Right atrium auricular region (tissue), 2 donors: ENCODE results near the gene SCN1B. TPM values are rescaled to one million over a fixed set of nuclear protein-coding genes. Genes with fewer than 3 reads are reported as not detected.

ENCODE experiments used
- DNase-seq: peaks from one replicate; pipeline ENCODE4 v3.0.0-alpha.2; 2019; ENCODE audit warnings: low spot score
- H3K27ac ChIP-seq, 2 donors: fragments of 200-600 bp; sonication (generic); 1 replicate in 1 of 2; 2 replicates in 1 of 2; pipeline ENCODE4 v1.5.1; 2016 to 2019
- H3K27me3 ChIP-seq, 2 donors: fragments of 200-600 bp; sonication (generic); one replicate each; pipeline versions ENCODE4 v1.5.1 to v1.6.0; 2017 to 2019
- H3K36me3 ChIP-seq: fragments of 200-600 bp; sonication (generic); one replicate; pipeline ENCODE4 v1.5.1; 2016
- H3K4me1 ChIP-seq, 2 donors: fragments of 200-600 bp; sonication (generic); one replicate each; pipeline versions ENCODE4 v1.5.1 to v1.6.0; 2017 to 2019
- H3K4me3 ChIP-seq, 2 donors: fragments of 200-600 bp; sonication (generic); 1 replicate in 1 of 2; 2 replicates in 1 of 2; pipeline ENCODE4 v1.5.1; 2017 to 2019; ENCODE audit warnings: mild to moderate bottlenecking in 1 of 2, moderate library complexity in 1 of 2
- H3K9me3 ChIP-seq, 2 donors: fragments of 200-600 bp; sonication (generic); one replicate each; pipeline ENCODE4 v1.5.1; 2019
- CTCF ChIP-seq, 2 donors: fragments of 200-600 bp; sonication (generic); IDR thresholded peaks; one replicate each; pipeline ENCODE4 v1.5.1; 2019; ENCODE audit warnings: antibody characterized with exemption in 2 of 2
- total RNA-seq, 2 donors: library from RNA; depleted of rRNA; stranded (reverse); fragments of >200 nt; gene quantifications; one replicate each; pipeline ENCODE4 v1.1.0, GENCODE V29; 2016

The SCN1B gene
- total RNA-seq, 2 donors from 2014 or later, result 57.3 to 119 TPM

GRCh38 chr19:35034588-35035382 is 4.5 kb downstream of the SCN1B start:
- DNase-seq, result no peak
- H3K27me3 ChIP-seq, result no peaks in the 10 kb centered on the region
- peaks cover 37% of the 10 kb centered on the region for H3K36me3 ChIP-seq
- no peak for TF ChIP-seq CTCF (IDR thresholded peaks at IDR 0.05)
- no peak overlapping the region for H3K4me3 ChIP-seq
- H3K4me1 ChIP-seq, result peaks cover 0 to 45% of the 10 kb centered on the region in 2 donors
- peak overlapping the region in 1 of 2 donors; percentile 29 for H3K27ac ChIP-seq
- no peaks in the 10 kb centered on the region for H3K9me3 ChIP-seq

GRCh38 chr19:35037716-35038622 is 7.7 kb downstream of the SCN1B start:
- H3K4me3 ChIP-seq, result no peak overlapping the region
- no peaks in the 10 kb centered on the region for H3K27me3 ChIP-seq
- TF ChIP-seq CTCF (IDR thresholded peaks at IDR 0.05), result no peak
- no peaks in the 10 kb centered on the region for H3K9me3 ChIP-seq
- DNase-seq, result no peak
- peaks cover 37% of the 10 kb centered on the region for H3K36me3 ChIP-seq
- H3K27ac ChIP-seq, result peak overlapping the region; percentile 81 to 82
- peaks cover 0 to 60% of the 10 kb centered on the region in 2 donors for H3K4me1 ChIP-seq

GRCh38 chr19:35038623-35039512 is 8.6 kb downstream of the SCN1B start:
- Histone ChIP-seq H3K27me3 (no peaks in the 10 kb centered on the region), H3K27ac (peak overlapping the region; percentile 81 to 82), H3K4me1 (peaks cover 0 to 60% of the 10 kb centered on the region in 2 donors), H3K9me3 (no peaks in the 10 kb centered on the region), H3K36me3 (peaks cover 30% of the 10 kb centered on the region), H3K4me3 (no peak overlapping the region)
- DNase-seq, result no peak
- TF ChIP-seq CTCF (IDR thresholded peaks at IDR 0.05), result no peak

GRCh38 chr19:35039881-35040825 is 9.9 kb downstream of the SCN1B start:
- Histone ChIP-seq H3K27me3 (no peaks in the 10 kb centered on the region), H3K4me3 (peak overlapping the region in 1 of 2 donors; percentile 25), H3K36me3 (peaks cover 17% of the 10 kb centered on the region), H3K27ac (peak overlapping the region; percentile 81 to 82), H3K4me1 (peaks cover 0 to 60% of the 10 kb centered on the region in 2 donors), H3K9me3 (no peaks in the 10 kb centered on the region)
- no peak for DNase-seq
- no peak for TF ChIP-seq CTCF (IDR thresholded peaks at IDR 0.05)
